Left cardiac atrium (tissue), 4 donors: ENCODE measurements around the gene TPK1. TPM values are rescaled to one million over a fixed set of nuclear protein-coding genes. Genes with fewer than 3 reads are reported as not detected.
"Not testable (repeated sequence)": the region's sequence is repeated elsewhere in the genome, so short reads cannot be mapped to it uniquely, and the experiment has no call there.

ENCODE experiments used
- ATAC-seq, 2 donors: fragments of 200-7000 bp; cut with Tn5 transposase; one replicate each; pipeline ENCODE4 v1.9.1; 2020; ENCODE audit warnings: mild to moderate bottlenecking in 2 of 2, moderate library complexity in 2 of 2
- DNase-seq: peaks from one replicate; pipeline ENCODE4 v3.0.0-alpha.2; 2020
- intact Hi-C, 2 donors: fragments of 100-400 bp; cut with DNase I; formaldehyde crosslinking; loops; one replicate each; pipeline versions ENCODE4 v1.14.1 to v1.15.1; 2022 to 2023
- total RNA-seq, 2 donors: library from RNA; stranded (reverse); fragmentation: NEBNext Ultra II Directional; extraction: Animal tissue kit (Norgen Biotek cat#: 25700); gene quantifications; one replicate each; pipeline ENCODE4 v1.2.1, GENCODE V29; 2021
- donor health status: DM: no; HTN: yes; CAD: no.
- donor health status: DM: no; HTN: yes; CAD: no; lungs with severe emphysema.
- donor health status: DM: yes; HTN: yes; CAD: no.
- donor health status: Dilated cardiomyopathy.

Gene TPK1
- total RNA-seq, 2 donors from 2014 or later, result 6.9 to 7.3 TPM

GRCh38 chr7:144784943-144785342 is 50.9 kb downstream of the TPK1 start:
- DNase-seq (peak; percentile 31), ATAC-seq (peak in 1 of 2 donors; percentile 86)
- intact Hi-C loops, result no loop called here

GRCh38 chr7:144784441-144784840 is 51.4 kb downstream of the TPK1 start:
- ATAC-seq, result no peak
- intact Hi-C loops, result no loop called here

GRCh38 chr7:144782883-144783282 is 53.0 kb downstream of the TPK1 start:
- DNase-seq (no peak), ATAC-seq (no peak)
- intact Hi-C loops, result no loop called here

More at GRCh38 chr7:144784441-144784840, 51.4 kb downstream of the TPK1 start:
- DNase-seq, result no peak

- no peak for ATAC-seq
- DNase-seq, result no peak
- intact Hi-C loops, result no loop called here
These were observed 55.7 kb downstream of the TPK1 start for GRCh38 chr7:144780071-144780608.

GRCh38 chr7:144777889-144778288 is 58.0 kb downstream of the TPK1 start:
- ATAC-seq, intact Hi-C loops, DNase-seq: not testable (repeated sequence)

- DNase-seq, result no peak
- ATAC-seq, result no peak
- intact Hi-C loops, result no loop called here
These were observed 58.6 kb downstream of the TPK1 start for GRCh38 chr7:144777005-144777839.

- intact Hi-C loops, result no loop called here
- ATAC-seq, result no peak
These were observed 59.4 kb downstream of the TPK1 start for GRCh38 chr7:144776447-144776846.

GRCh38 chr7:144775749-144776148 is 60.1 kb downstream of the TPK1 start:
- ATAC-seq (no peak), DNase-seq (no peak)

More at GRCh38 chr7:144776447-144776846, 59.4 kb downstream of the TPK1 start:
- DNase-seq, result no peak

GRCh38 chr7:144771927-144772326 is 63.9 kb downstream of the TPK1 start:
- DNase-seq (no peak), ATAC-seq (no peak)
- intact Hi-C loops, result no loop called here

More at GRCh38 chr7:144775749-144776148, 60.1 kb downstream of the TPK1 start:
- intact Hi-C loops, result no loop called here

- intact Hi-C loops, result no loop called here
- ATAC-seq, result no peak
- DNase-seq, result no peak
These were observed 64.7 kb downstream of the TPK1 start for GRCh38 chr7:144771174-144771573.

- DNase-seq, result no peak
- no peak for ATAC-seq
- intact Hi-C loops, result no loop called here
These were observed 66.5 kb downstream of the TPK1 start for GRCh38 chr7:144769352-144769751.

GRCh38 chr7:144768633-144769032 is 67.2 kb downstream of the TPK1 start:
- intact Hi-C loops, result no loop called here
- DNase-seq (no peak), ATAC-seq (no peak)

GRCh38 chr7:144763291-144763690 is 72.6 kb downstream of the TPK1 start:
- DNase-seq (no peak), ATAC-seq (no peak)
- intact Hi-C loops, result no loop called here

GRCh38 chr7:144762853-144763252 is 73.0 kb downstream of the TPK1 start:
- DNase-seq (no peak), ATAC-seq (no peak)
- intact Hi-C loops, result no loop called here

- intact Hi-C loops, result no loop called here
- peak; percentile 50 for DNase-seq
- ATAC-seq, result peak in 1 of 2 donors; percentile 54
These were observed 74.4 kb downstream of the TPK1 start for GRCh38 chr7:144761493-144761892.

- DNase-seq (no peak), ATAC-seq (no peak)
- intact Hi-C loops, result no loop called here
These were observed 76.2 kb downstream of the TPK1 start for GRCh38 chr7:144759653-144760052.

GRCh38 chr7:144747936-144748335 is 87.9 kb downstream of the TPK1 start:
- intact Hi-C loops, result no loop called here

GRCh38 chr7:144738708-144739314 is 97.0 kb downstream of the TPK1 start:
- no peak for ATAC-seq
- no peak for DNase-seq
- intact Hi-C loops, result loop anchor here in 1 of 2 donors (10.0 kb wide), 1 partner anchor 86 kb away; no protein-coding TSS in a partner anchor

More at GRCh38 chr7:144747936-144748335, 87.9 kb downstream of the TPK1 start:
- DNase-seq, result no peak
- no peak for ATAC-seq

- DNase-seq, result no peak
- intact Hi-C loops, result loop anchor here in 1 of 2 donors (10.0 kb wide), 1 partner anchor 87 kb away; no protein-coding TSS in a partner anchor
- ATAC-seq, result no peak
These were observed 97.7 kb downstream of the TPK1 start for GRCh38 chr7:144738146-144738545.

- intact Hi-C loops, result loop anchor here in 1 of 2 donors (10.0 kb wide), 1 partner anchor 88 kb away; no protein-coding TSS in a partner anchor
- no peak for DNase-seq
- ATAC-seq, result no peak
These were observed 98.9 kb downstream of the TPK1 start for GRCh38 chr7:144736880-144737493.
